ENCODE data around the gene XYLT1.

The XYLT1 gene

GRCh38 chr16:17294856-17295255 lies 175.9 kb downstream of the XYLT1 start:
- Histone ChIP-seq H3K4me3 (no peak overlapping the region), H3K27ac (no peak overlapping the region)
- TF ChIP-seq CTCF (IDR thresholded peaks at IDR 0.05) = no peak
- no peak for DNase-seq (ENCODE audit: low spot score)

- Histone ChIP-seq H3K27ac (no peak overlapping the region), H3K4me3 (no peak overlapping the region)
- no peak for DNase-seq (ENCODE audit: low spot score)
- TF ChIP-seq CTCF (IDR thresholded peaks at IDR 0.05) = no peak
Observed at GRCh38 chr16:17293813-17294558, 176.8 kb downstream of the XYLT1 start.

GRCh38 chr16:17291289-17291688 lies 179.5 kb downstream of the XYLT1 start:
- TF ChIP-seq CTCF (IDR thresholded peaks at IDR 0.05) = no peak
- no peak overlapping the region for H3K27ac ChIP-seq
- no peak for DNase-seq (ENCODE audit: low spot score)
- no peak overlapping the region for H3K4me3 ChIP-seq

- no peak for TF ChIP-seq CTCF (IDR thresholded peaks at IDR 0.05)
- Histone ChIP-seq H3K4me3 (peak overlapping the region; percentile 2), H3K27ac (peak overlapping the region in 1 of 2 donors; percentile 38)
- no peak for DNase-seq (ENCODE audit: low spot score)
Observed at GRCh38 chr16:17289674-17290635, 180.8 kb downstream of the XYLT1 start.

- no peak for DNase-seq (ENCODE audit: low spot score)
Observed at GRCh38 chr16:17289050-17289449, 181.7 kb downstream of the XYLT1 start.

GRCh38 chr16:17287166-17287800 lies 183.5 kb downstream of the XYLT1 start:
- Histone ChIP-seq H3K4me3 (no peak overlapping the region), H3K27ac (no peak overlapping the region)
- no peak for TF ChIP-seq CTCF (IDR thresholded peaks at IDR 0.05)
- DNase-seq (ENCODE audit: low spot score) = no peak

More at GRCh38 chr16:17289050-17289449, 181.7 kb downstream of the XYLT1 start:
- no peak for TF ChIP-seq CTCF (IDR thresholded peaks at IDR 0.05)
- Histone ChIP-seq H3K4me3 (no peak overlapping the region), H3K27ac (peak overlapping the region in 1 of 2 donors; percentile 9)
